NCI-H1105 treated with DMSO at 0.1 percent for 48 hours (cell line): Measurements from ENCODE around the gene BIRC7.
A peak's percentile ranks its signal among the peaks of the same experiment; 100 is the strongest.
"Not testable (repeated sequence)": the region's sequence is repeated elsewhere in the genome, so short reads cannot be mapped to it uniquely, and the experiment has no call there.

Experiments used
- DNase-seq: peaks from one replicate; lab custom pipeline; 2025; lab: John Stamatoyannopoulos, UW

Gene BIRC7

DNA sequence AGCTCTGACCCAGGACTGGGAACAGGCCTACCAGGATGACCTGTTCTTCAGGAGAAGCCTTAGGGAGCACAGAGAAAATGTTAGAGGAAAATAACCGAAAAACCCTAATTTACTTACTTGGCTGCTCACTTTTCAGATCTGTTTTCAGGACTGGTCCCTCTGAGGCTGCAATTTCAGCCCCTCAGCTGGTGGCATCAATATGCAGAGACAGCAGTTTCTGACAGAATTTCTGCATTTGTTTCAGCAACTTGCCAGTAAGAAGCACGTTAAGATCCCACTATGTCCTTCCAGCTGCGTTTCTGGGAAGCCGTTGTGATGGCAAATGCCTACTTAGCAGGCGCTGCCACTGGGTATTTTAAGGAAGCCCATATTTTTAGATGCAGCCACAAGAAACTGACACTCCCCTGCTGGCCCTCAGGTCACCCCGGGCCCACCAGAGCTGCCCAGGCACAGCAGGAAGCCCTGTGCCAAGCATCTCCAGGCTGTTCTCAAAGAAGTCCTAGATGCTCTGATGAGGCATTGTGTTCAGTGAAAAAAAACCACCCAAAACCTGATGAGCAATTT, 27.3 kb upstream of the BIRC7 start:
- no peak for DNase-seq

DNA sequence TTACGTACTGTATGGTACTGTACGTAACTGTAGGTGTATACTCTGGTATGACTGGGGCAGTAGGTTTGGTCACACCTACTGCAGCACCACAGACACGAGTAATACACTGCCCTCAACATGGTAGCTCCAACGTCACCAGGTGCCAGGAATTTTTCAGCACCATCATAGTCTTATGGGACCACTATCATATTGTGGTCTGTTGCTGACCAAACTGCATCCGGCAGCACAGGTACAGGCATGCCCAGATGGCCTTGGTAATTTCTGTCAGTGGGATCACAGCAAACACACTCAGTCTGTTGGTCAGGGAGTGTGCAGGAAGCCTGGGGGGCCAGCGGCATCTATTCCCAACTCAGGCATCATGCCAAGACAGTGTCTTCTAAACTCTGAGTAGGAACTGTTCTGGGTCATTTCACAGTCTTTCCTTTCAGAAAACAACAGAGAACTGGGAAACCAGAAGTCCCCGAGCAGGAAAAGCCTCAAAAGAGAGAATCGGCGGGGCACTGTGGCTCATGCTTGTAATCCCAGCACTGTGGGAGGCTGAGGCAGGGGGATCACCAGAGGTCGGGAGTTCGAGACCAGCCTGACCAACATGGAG, 25.6 kb upstream of the BIRC7 start:
- DNase-seq: no peak

DNA sequence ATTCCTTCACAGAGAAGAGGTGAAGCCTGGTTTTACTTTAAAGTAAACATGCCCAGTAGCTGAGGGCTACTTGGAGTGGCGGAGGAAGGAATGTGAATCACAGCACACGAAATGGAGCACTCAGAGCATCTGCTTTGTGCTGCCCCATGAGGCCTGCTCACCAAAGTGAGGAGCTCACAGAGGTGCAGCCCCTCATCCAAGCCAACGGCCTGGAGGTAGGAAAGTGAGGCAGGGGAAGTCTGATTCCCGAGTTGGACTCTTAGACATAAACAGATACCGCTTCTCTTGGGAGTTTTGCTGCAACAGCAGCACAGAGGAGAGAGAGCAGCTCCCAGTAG, 23.3 kb upstream of the BIRC7 start:
- DNase-seq: no peak

DNA sequence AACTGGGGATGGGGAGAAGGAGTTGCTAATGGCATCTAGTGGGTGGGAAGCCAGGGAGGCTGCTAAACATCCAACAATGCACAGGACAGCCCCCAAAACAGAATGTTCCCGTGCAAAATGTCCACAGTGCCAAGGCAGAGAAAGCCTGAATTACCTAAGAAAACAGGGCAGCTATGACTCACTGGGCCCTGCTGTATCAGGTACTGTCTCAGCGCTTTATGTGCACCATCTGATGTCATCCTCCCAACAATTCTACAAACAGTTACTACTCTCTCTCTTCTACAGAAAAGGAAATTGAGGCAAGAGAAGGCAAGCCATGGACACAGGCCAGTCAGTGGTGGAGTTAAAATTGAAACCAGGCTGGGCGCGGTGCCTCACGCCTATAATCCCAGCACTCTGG, 22.9 kb upstream of the BIRC7 start:
- no peak for DNase-seq

DNA sequence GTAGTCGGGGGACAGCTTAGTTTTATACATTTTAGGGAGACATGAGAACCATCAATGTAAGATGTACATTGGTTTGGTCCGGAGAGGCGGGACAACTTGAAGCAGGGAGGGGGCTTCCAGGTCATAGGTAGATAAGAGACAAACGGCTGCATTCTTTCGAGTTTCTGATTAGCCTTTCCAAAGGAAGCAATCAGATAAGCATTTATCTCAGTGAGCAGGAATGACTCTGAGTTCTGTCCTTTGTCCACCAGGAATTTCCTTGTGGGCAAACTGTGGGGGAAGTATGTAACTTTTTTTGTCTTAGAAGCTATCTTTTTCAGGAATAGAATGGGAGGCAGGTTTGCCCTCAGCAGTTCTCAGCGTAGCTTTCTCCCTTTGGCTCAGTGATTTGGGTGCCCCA, 21.2 kb upstream of the BIRC7 start:
- DNase-seq: no peak

DNA sequence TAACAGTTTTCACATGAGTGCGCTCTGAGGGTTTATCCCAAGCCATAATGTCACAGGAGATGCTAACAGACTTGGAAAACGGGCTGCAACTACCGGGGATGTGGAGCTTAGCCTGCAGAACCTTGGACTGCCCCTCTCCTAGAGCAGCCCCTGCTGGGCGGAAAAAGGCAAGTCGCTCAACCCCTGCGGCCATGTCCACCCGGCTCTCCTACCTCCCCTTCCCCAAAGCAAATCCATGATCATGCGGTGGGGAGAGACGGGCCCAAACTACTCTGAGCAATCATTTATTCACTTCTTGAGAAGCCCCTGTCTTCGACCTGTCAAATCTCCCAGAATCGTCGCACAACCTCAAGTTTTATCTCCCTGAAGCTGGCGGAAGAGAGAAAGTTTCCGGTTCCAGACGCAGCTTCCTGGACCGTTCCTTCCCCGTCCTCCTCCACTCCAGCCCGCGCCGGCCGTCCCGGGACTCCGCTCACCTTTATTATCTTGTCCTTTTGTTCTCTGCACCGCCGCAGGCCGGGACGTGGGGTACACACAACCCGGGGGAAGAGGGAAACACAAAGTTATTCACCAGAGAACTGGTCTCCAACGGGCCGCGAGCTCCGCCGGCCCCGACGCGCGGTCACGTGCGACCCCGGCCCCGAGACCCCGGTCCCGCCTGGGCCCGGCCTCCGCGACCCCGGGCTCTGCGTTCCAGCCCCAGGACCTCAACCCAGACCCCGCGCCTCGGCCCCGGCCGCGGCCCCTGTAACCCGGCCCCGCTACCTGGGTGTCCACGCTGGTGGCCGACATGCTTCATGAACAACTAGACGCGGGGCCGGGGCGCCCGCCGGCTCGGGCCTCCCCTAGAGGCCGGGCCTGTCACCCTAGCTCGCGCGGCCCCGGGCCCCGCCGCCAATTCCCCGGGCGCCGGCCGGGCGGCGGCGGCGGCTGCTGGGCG, 20.3 kb upstream of the BIRC7 start:
- DNase-seq: peak; percentile 21

DNA sequence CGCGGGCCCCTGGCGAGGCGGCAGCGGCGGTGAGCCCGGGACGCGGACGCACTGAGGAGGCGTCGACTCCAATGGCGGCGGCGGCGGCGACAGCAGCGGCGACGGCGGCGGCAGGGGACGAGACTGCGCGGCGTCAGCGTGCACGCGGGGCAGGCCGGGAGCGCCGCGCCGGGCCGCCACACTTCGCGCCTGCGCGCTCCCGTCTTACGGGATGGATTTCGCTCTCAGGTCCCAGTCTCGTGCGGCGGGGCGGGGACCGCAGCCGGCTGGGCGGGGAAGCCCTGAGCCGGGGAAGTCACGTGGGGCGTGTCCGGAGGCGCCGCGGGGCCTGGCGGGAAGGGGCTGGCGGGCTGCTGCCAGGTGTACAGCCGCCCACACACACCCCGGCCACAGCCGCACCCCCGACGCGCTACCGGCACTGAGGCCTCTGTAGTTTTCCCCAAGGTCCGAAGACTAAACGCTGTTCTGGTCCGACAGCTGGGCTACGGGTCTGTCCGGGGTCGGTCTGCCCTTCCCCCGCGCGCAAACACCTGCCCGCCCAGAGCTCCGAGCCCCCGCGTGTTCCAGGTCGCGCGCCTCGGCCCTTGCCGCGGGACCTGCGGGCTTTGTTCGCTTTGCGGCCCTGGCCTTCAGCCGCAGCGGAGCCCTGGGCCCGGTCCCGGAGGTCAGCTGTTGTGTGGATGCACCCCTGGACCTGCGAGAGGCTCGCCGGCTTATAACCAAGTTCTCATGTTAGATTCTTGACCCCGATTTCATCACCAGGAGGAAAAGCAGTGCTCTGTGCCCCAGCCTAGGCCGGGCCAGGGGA, 19.5 kb upstream of the BIRC7 start, which contains the start of gene YTHDF1:
Gene YTHDF1 (minus strand): TSS at position 91 of the 808 bp plus-strand sequence. CDS start 239 bp downstream, outside the sequence.
- peak; percentile 94 for DNase-seq

DNA sequence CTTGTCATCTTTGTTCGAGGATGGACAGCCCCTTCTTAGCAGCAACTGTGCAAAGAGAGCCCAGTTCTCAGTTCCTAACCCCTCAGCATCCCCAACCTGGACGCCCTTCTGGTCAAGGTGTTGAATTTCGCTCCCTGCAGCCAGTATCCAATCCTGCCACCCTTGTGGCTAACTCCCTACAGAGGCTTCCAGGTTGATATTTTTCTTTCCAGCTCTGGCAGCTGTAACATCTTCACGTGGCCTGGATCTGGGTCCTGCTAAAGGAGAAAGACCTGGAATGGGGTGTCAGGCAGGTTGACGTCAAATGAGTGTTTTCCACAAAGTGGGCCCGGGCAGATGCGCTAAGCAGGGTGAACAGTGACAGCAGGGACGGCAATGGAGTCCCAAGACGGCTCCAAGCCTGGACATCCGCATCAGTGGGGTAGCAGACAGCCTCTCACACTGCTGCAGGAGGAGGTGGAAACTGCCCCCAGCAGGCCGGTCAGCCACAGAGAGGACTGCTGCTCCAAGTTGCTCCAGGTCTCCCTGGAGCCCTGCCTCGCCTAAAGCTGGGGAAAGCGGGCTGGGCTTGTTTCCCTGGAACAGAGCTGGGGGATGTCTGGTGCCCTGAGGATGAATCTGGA, 18.7 kb upstream of the BIRC7 start:
- no peak for DNase-seq

DNA sequence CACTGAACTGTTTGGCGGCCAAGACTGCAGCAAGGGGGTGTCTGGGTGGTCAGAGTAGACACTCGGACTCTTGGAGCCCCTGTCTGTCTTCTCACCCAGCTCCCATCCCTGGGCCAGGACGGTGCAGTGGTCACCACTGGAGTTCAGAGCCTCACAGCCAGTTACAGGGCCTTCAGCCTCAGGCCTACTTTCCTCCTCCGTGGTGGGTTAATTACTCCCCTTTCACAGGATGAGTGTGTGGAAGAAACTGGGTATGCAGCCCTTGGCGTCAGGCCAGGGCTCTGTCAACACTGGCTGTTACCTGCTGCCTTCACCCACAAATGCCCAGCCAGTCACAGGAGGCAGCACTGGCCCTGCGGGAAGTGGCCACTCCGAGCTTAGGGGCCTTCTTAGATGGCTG, 18.0 kb upstream of the BIRC7 start:
- peak; percentile 46 for DNase-seq

DNA sequence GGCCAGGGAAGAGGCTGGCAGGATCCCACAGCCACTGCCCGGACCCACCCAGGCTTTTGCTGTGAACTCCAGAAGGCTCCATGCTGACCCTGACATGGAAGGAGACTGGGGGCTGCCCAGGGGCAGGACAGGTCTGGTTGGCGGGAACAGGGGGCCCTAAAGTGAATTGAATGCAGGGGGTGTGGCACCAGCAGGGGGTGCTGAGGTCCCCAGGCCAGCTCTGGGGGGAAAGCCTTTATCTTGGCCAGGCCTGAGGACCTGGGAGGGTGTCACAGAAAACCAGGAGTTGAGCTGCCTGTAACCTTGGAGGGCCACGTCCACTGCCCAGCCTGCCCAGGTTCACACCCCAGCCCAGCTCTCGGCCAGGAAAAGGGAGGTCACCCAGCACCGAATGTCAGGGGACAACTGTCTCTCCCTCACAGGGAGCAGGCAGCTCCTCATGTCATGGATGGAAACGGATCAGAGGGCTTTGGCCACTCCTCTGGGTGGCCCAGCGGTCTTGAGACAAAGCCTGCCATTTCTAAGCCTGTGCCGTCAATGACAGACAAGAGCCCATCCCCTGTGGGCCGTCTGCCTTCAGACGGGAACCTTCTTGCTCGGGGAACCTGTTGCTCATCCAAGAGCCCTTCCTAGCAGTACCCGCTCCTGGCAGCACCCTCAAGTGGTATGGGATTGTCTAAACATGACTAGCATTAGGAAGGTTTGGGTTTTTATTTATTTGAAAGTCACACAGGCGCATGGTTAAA, 16.8 kb upstream of the BIRC7 start:
- no peak for DNase-seq

DNA sequence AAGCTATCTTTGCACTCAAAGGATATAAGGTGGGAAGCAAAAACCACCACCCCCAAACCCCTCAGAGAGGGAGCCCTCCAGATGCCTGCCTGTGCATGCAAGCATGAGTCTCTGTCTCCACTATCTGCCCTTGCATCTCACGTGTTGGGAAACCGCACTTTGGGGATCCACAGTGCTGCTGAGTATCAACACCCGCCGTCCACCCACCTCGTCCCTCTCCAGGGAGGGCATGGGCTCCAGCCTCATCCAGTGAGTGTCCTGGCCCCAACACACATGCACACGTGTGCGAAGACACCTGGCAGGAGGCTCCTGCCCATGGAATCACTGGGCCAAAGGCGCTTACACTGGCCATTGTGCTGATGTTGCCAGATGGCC, 16.3 kb upstream of the BIRC7 start:
- no peak for DNase-seq

DNA sequence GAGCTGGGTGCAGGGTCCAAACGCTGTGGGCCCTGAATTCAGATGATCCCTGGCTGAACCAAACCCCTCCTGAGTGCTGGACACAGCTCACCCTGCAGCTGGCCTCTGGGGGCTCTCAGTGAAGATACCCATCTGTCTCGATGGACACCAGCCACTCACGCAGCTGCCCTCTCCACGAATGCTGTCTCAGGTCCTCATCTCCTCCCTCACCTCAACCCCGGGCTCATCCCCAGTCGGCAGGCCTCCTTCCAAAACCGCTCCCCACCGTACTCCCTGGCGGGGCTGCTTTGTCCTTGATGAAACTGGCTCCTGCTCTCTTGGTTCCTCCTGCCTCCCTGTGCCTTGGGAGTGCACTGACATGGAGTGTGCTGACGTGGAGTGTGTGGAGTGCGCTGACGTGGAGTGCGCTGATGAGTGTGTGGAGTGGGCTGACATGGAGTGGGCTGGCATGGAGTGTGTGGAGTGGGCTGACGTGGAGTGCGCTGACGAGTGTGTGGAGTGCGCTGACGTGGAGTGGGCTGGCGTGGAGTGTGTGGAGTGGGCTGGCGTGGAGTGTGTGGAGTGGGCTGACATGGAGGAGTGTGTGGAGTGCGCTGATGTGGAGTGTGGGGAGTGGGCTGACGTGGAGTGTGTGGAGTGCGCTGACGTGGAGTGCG, 15.7 kb upstream of the BIRC7 start:
- DNase-seq: no peak

DNA sequence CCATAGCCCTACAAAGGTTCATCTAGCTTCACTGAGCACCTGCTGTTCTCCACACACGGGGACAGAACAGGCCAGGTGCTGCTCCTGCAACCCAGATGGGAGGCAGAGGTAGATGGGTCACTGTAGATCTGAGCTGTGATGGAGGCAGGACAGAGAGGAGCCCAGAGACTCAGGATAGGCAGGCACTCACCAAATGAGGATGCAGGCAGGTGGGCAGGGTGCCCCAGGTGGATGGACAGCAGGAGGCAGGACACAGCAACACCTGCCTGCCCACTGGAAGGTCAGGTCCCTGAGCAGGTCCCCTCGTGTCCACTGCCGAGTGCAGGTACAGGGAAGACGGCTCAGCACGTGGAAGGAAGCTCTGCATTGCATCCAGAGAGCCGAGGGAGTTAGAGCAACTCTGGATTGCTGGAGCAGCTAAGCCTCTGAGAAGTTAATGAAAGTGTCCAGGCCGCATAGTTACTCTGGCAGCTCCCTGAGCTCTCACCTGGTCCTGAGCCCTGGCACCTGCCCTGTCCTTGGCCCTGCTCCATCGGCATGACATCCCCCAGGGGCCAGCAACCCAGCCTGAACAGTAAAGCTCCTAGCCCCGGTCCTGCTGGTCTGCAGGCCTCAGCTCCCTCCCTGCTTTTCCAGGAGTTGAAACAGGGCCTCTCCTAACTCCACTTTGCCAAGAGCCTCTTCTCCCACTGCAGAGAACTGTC, 14.9 kb upstream of the BIRC7 start:
- DNase-seq: no peak

DNA sequence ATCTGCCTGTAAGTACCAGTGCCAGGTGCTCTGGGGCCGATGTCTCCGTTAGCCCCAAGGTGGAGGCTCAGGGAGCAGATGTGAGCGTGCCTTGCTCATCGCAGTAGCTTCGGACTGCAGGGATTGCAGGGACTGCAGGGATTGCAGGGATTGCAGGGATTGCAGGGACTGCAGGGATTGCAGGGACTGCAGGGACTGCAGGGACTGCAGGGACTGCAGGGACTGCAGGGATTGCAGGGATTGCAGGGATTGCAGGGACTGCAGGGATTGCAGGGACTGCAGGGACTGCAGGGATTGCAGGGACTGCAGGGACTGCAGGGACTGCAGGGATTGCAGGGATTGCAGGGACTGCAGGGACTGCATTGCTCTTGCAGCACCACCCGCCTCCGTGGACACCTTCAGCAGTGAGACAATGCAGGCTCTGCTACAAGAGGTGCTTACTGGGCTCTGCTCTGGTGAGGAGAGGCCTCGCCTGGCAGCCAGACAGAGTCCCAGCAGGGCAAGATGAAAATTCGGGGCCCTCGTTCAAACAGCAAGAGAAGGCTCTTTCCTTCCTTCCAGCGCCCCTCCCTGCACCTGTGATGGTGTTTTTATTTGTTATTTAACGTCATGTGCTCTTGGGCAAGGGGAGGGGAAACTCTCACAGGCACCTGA, 14.2 kb upstream of the BIRC7 start:
- not testable (repeated sequence) for DNase-seq

DNA sequence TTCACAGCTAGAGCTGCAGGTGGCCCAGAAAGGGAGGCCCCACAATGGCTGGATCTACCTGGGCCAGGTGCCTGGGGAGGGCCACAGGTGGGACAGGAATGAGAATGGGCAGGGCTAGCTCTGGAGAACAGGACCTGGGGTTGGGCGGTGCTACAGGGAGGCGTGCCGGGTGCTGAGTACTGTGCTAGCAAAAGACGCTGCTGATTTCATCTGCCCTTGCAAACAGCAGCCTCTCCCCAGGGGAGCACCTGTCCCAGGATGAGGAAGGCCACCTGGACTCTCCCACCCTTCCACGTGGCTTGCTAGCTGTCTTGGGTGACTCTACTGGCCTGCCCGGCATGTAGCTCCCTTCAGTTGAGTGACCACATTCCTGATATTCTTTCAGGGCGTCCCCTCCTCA, 13.2 kb upstream of the BIRC7 start:
- DNase-seq: no peak

DNA sequence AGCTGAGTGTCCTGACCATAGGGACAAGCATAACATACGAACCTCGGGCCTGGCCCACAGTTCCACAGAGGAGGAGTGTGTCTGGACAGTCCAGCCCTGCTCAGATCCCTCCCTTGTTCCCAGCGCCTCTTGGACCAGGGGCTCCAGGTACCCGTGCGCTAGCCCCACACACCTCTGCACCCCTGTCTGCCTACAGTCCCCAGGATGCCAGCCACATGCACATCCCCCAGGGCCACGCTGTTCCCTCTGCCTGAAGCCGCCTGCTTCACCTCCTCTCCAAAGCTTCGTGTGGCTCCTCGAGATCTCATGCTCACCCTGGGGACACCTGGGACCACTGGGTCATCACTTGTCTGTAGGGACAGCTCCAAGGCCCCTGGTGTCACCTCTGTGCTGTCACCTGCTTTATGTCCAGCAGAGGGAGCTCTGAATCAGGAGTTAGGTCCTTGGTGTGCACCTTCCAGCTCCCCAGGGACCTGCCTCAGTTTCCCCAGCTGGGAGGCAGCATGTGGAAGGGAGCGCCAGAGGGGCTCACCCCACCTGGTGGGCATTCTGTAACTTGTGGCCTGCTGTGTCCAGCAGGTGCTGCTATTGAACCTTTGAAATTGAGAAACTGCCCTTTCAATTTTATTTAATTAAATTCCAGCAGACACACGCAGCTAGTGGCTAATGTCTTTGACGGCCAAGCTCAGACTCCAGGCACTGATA, 12.4 kb upstream of the BIRC7 start:
- DNase-seq: peak; percentile 21

DNA sequence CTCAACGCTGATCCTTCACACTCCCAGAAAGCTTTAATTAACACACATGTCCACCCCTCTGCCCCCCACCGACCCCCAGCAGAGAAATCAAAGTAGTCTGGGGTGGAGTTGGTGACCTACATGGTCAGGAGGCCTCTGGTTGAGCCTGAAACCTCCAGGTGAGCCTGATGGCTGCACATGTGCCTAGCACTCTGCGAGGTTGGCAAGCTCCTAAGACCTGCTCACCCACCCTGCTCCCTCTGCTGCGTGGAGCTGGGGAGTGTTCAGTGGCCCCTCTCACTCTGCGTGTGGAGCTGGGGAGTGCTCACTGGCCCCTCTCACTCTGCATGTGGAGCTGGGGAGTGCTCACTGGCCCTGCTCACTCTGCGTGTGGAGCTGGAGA, 11.9 kb upstream of the BIRC7 start:
- no peak for DNase-seq

DNA sequence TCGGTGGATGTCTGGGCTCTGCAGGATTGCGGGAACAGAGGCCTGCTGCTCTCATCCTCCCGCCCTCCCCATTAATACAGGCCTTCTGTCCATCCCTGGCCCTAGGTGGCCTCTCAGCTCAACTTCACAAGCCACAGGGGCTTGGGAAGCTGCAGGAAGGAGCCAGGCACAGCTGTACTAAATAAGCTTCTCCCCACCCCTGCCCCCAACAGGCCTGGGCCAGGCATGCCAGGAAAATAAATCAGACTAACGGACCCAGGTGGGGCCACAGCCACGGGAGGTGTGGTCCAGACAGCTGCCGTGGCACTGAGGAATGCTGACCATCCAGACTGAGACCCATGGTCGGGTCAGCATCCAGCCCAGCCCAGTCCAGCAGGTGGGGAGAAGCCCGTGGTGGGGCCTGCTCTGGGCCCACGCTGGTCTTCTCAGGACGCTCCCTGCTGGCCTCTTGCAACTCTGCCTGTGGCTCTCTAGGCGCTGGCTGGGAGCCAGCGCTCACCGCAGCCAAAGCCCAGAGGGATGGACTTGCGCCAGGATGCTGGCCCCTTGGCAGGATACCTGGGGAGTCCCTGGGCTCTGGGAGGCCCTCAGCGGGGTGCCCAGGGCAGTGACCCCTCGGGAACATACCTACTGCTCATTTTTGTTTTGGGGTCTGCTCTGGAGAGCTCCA, 11.2 kb upstream of the BIRC7 start:
- peak; percentile 57 for DNase-seq
